ENCODE data around the gene URM1.

The URM1 gene

GRCh38 chr9:128438343-128439109, 67.4 kb downstream of the URM1 start:
- peak; percentile 91 for DNase-seq

GRCh38 chr9:128439273-128439672, 68.1 kb downstream of the URM1 start:
- no peak for DNase-seq
